PC-9 (cell line): ENCODE results near the gene HPS1. TPM values are rescaled to one million over a fixed set of nuclear protein-coding genes. Genes with fewer than 3 reads are reported as not detected.
A peak's percentile ranks its signal among the peaks of the same experiment; 100 is the strongest.

Experiments
- BruUV-seq: library from RNA; stranded (reverse); fragments of 400-500 nt; replicated peaks from 2 replicates; lab custom pipeline; 2021; lab: Mats Ljungman, UMichigan
- CTCF ChIA-PET: fragments of 300-600 bp; sonication (Branson Sonifier 250); formaldehyde crosslinking; loops from one replicate; lab custom pipeline; 2022; ENCODE audit warnings: antibody characterized with exemption; lab: Charles Lee
- POLR2A ChIA-PET: fragments of 300-600 bp; sonication (Branson Sonifier 250); formaldehyde crosslinking; loops from one replicate; lab custom pipeline; 2022; ENCODE audit warnings: antibody characterized with exemption; ENCODE audit not compliant: unreplicated experiment; lab: Charles Lee
- DNase-seq, 2 experiments: peaks; one replicate each; pipeline versions ENCODE4 v3.0.0 to v3.0.0-alpha.2; 2015 to 2022; ENCODE audit warnings: mixed read lengths in 1 of 2
- H2AFZ ChIP-seq: fragments of 200-600 bp; sonication (generic); 2 replicates; pipeline ENCODE4 v1.8.1; 2017; ENCODE audit warnings: antibody characterized with exemption
- H3F3A ChIP-seq: fragments of 200-600 bp; sonication (generic); 2 replicates; pipeline ENCODE4 v1.8.1; 2017; ENCODE audit warnings: antibody characterized with exemption, mild to moderate bottlenecking, low read depth; ENCODE audit not compliant: insufficient read depth
- H3K27ac ChIP-seq: fragments of 200-600 bp; sonication (generic); 2 replicates; pipeline ENCODE4 v1.6.1; 2016; ENCODE audit warnings: mixed run types
- H3K27me3 ChIP-seq: fragments of 200-600 bp; sonication (generic); 2 replicates; pipeline ENCODE4 v1.6.1; 2016; ENCODE audit warnings: low read depth, mixed run types; ENCODE audit not compliant: insufficient read depth
- H3K36me3 ChIP-seq: fragments of 200-600 bp; sonication (generic); 2 replicates; pipeline ENCODE4 v1.6.1; 2016; ENCODE audit warnings: low read depth, mixed run types
- H3K4me1 ChIP-seq: fragments of 200-600 bp; sonication (generic); replicated peaks from 2 replicates; pipeline ENCODE4 v1.6.1; 2016; ENCODE audit warnings: mixed run types; ENCODE audit not compliant: insufficient read depth
- H3K4me2 ChIP-seq: fragments of 200-600 bp; sonication (generic); 2 replicates; pipeline ENCODE4 v1.6.1; 2017; ENCODE audit warnings: mixed run types
- H3K4me3 ChIP-seq: fragments of 200-600 bp; sonication (generic); 2 replicates; pipeline ENCODE4 v1.6.1; 2016; ENCODE audit warnings: mixed run types
- H3K79me2 ChIP-seq: fragments of 200-600 bp; sonication (generic); 2 replicates; pipeline ENCODE4 v1.6.1; 2017; ENCODE audit warnings: low read depth, mixed run types
- H3K9me2 ChIP-seq: fragments of 200-600 bp; sonication (generic); 2 replicates; pipeline ENCODE4 v1.8.1; 2017; ENCODE audit warnings: mild to moderate bottlenecking; ENCODE audit not compliant: insufficient read depth
- H3K9me3 ChIP-seq: fragments of 200-600 bp; sonication (generic); 2 replicates; pipeline ENCODE4 v1.8.1; 2016; ENCODE audit warnings: low read depth; ENCODE audit not compliant: insufficient read depth
- H4K20me1 ChIP-seq: fragments of 200-600 bp; sonication (generic); 2 replicates; pipeline ENCODE4 v1.8.1; 2017; ENCODE audit not compliant: insufficient read depth
- EZH2 ChIP-seq: fragments of 200-600 bp; sonication (generic); IDR thresholded peaks from 2 replicates; pipeline ENCODE4 v1.8.0; 2017; ENCODE audit warnings: antibody characterized with exemption, low read depth
- intact Hi-C: fragments of 100-400 bp; cut with micrococcal nuclease; formaldehyde crosslinking; loops from one replicate; pipeline ENCODE4 v1.10.0; 2022; ENCODE audit not compliant: unreplicated experiment
- total RNA-seq: library from RNA; stranded (reverse); gene quantifications from 2 replicates; pipeline ENCODE4 v1.2.3, GENCODE V29; 2021
- TF ChIP-seq, protein P1 (sequence below): fragments of 200-600 bp; sonication (generic); conservative IDR thresholded peaks from 2 replicates; pipeline ENCODE4 v1.6.1; 2017; ENCODE audit warnings: mixed run types, antibody characterized with exemption, mild to moderate bottlenecking, moderate library complexity

The HPS1 gene
- total RNA-seq, 1 experiment from 2014 or later, result 43.2 TPM

DNA sequence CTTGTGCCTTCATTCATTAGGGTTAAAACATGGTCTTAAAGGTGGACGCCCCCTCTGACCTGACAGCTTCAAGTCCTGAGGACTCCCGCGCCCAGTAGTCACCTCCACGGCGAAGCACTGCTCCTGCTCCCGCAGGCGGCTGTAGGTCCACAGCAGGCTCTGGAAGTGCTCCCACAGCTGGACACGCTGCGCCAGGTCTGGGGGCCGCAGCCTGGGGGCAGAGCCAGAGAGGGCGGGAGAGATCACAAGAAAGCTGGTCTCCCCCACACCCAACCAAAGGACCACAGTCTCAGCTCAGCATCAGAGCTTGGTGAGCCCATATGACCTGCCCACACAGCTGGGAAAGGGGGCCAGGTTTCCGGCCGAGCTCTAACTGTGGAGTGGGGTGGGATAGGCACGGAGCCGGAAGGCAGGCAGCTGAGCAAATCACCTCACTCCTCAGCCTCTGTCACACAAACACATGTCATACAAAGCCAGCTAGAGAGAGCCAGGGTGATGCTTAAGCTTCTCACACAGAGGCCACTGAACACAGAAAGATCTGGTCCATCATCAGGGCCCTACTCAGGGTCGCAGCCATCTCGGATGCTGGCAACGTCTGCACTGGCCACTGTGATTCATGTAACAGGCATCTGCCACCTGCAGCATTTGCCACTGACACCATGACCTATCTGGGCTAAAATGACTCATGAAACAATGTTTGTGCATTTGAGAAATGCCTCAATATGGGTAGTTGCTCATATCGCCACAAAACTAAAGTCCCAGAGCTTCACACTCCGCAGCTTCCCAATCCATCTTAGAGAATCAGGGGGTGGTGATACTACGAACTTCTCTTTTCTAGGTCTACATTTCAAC, 12.6 kb downstream of the HPS1 start:
- no TSS peak for BruUV-seq
- DNase-seq, result peak; percentile 41 to 82
- H3K4me3 ChIP-seq, result no peak overlapping the region
- TF ChIP-seq, protein P1, sequence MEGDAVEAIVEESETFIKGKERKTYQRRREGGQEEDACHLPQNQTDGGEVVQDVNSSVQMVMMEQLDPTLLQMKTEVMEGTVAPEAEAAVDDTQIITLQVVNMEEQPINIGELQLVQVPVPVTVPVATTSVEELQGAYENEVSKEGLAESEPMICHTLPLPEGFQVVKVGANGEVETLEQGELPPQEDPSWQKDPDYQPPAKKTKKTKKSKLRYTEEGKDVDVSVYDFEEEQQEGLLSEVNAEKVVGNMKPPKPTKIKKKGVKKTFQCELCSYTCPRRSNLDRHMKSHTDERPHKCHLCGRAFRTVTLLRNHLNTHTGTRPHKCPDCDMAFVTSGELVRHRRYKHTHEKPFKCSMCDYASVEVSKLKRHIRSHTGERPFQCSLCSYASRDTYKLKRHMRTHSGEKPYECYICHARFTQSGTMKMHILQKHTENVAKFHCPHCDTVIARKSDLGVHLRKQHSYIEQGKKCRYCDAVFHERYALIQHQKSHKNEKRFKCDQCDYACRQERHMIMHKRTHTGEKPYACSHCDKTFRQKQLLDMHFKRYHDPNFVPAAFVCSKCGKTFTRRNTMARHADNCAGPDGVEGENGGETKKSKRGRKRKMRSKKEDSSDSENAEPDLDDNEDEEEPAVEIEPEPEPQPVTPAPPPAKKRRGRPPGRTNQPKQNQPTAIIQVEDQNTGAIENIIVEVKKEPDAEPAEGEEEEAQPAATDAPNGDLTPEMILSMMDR, result no peak
- no peak for TF ChIP-seq EZH2
- no peaks in the 10 kb centered on the region for H3K79me2 ChIP-seq
- CTCF ChIA-PET, result no interaction called here
- no peaks in the 10 kb centered on the region for H4K20me1 ChIP-seq
- peaks cover 4% of the 10 kb centered on the region; the same call in 1 of the 2 replicates for H3F3A ChIP-seq
- H3K36me3 ChIP-seq, result no peaks in the 10 kb centered on the region
- peak overlapping the region; percentile 19; the same call in 1 of the 2 replicates for H3K4me2 ChIP-seq
- POLR2A ChIA-PET, result interaction anchor here (0.5 to 0.6 kb wide), 2 partner anchors 63 to 194 kb away, joined by 3 to 7 read pairs; no protein-coding TSS in a partner anchor
- H2AFZ ChIP-seq, result no peak overlapping the region
- intact Hi-C loops, result no loop called here
- H3K27me3 ChIP-seq, result no peaks in the 10 kb centered on the region
- H3K9me3 ChIP-seq, result no peaks in the 10 kb centered on the region
- no peaks in the 10 kb centered on the region for H3K9me2 ChIP-seq
- peaks cover 8% of the 10 kb centered on the region for H3K4me1 ChIP-seq
- H3K27ac ChIP-seq, result no peak overlapping the region

DNA sequence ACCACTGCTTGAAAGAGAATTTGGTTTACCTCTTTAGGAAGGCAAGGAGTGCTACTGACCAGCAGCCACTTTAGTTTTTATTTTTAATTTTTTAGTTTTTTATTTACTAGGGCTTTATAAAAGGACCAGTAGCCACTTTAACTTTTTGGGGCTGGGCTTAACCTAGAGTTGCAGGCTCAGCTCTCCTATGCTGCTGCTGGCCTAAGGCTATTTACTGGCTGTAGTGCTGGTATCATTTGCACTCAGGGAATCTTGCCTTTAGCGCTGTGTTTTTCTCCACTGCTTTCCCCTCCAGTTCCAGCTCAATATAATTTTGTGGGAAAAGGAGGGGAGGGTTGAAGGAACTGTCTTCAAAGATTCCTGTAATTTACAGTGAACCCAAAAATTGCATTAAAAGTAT, 13.4 kb downstream of the HPS1 start:
- H3K27ac ChIP-seq, result no peak overlapping the region
- DNase-seq, result no peak
- H3K4me2 ChIP-seq, result no peak overlapping the region
- no peaks in the 10 kb centered on the region for H4K20me1 ChIP-seq
- intact Hi-C loops, result no loop called here
- H3K9me3 ChIP-seq, result no peaks in the 10 kb centered on the region
- CTCF ChIA-PET, result no interaction called here
- peaks cover 8% of the 10 kb centered on the region for H3K4me1 ChIP-seq
- H2AFZ ChIP-seq, result no peak overlapping the region
- H3K79me2 ChIP-seq, result no peaks in the 10 kb centered on the region
- H3K27me3 ChIP-seq, result no peaks in the 10 kb centered on the region
- H3K4me3 ChIP-seq, result no peak overlapping the region
- no peaks in the 10 kb centered on the region for H3K9me2 ChIP-seq
- no peaks in the 10 kb centered on the region for H3K36me3 ChIP-seq
- no peak for TF ChIP-seq EZH2
- TF ChIP-seq, protein P1, result no peak
- H3F3A ChIP-seq, result peaks cover 4% of the 10 kb centered on the region; the same call in 1 of the 2 replicates
- POLR2A ChIA-PET, result no interaction called here
- no TSS peak for BruUV-seq

DNA sequence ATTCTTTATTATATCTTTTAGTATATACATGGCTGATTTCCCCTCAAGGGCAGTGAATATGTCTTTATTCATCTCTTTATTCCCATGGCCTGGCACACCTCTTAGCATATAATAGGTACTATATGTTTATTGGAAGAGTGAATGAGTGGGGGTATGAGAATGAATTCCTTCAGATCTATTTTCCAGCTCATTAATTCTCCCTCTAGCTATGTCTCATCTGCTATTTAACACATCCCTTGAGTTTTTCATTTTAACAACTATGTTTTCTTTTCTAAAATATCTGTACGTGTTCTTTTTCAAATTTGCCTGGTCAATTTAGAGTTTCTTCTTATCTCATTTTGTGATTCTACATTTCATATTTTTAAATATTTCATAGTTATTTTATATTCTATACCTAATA, 14.4 kb downstream of the HPS1 start:
- Histone ChIP-seq H3K36me3 (no peaks in the 10 kb centered on the region), H3K27me3 (no peaks in the 10 kb centered on the region), H3K4me3 (no peak overlapping the region), H3K4me1 (peaks cover 8% of the 10 kb centered on the region), H3K4me2 (no peak overlapping the region), H3K79me2 (no peaks in the 10 kb centered on the region), H3K27ac (no peak overlapping the region), H3K9me2 (no peaks in the 10 kb centered on the region), H3K9me3 (no peaks in the 10 kb centered on the region), H3F3A (peaks cover 4% of the 10 kb centered on the region; the same call in 1 of the 2 replicates), H2AFZ (no peak overlapping the region), H4K20me1 (no peaks in the 10 kb centered on the region)
- POLR2A ChIA-PET, result no interaction called here
- no TSS peak for BruUV-seq
- CTCF ChIA-PET, result no interaction called here
- TF ChIP-seq, protein P1, result no peak
- no peak for TF ChIP-seq EZH2
- no peak for DNase-seq
- intact Hi-C loops, result no loop called here
